GM12874 (cell line): Measurements from ENCODE around the gene CLDN19.

ENCODE experiments used
- CTCF ChIP-seq: IDR thresholded peaks from 2 replicates; pipeline ENCODE4 v1.5.1; 2011; ENCODE audit warnings: low read depth, mild to moderate bottlenecking, control low read depth, low read length, moderate library complexity; ENCODE audit not compliant: insufficient read depth

Gene CLDN19

GRCh38 chr1:42739753-42740700, at the start of gene CLDN19:
Gene CLDN19, minus strand, starts transcription at chr1:42740236. Its CDS starts 173 bp downstream, at chr1:42740063.
- TF ChIP-seq CTCF: no peak

GRCh38 chr1:42788021-42788420, 48.0 kb upstream of the CLDN19 start:
- no peak for TF ChIP-seq CTCF

- TF ChIP-seq CTCF: no peak
These were observed 46.1 kb upstream of the CLDN19 start for GRCh38 chr1:42786097-42786496.

- no peak for TF ChIP-seq CTCF
These were observed 45.1 kb upstream of the CLDN19 start, which contains the start of gene TMEM269 for GRCh38 chr1:42784946-42785693. Gene TMEM269, plus strand, starts transcription at chr1:42784991. Its CDS starts 4,903 bp downstream, at chr1:42789894.

- TF ChIP-seq CTCF: no peak
These were observed 44.5 kb upstream of the CLDN19 start for GRCh38 chr1:42784547-42784945.

- TF ChIP-seq CTCF: no peak
These were observed 43.1 kb upstream of the CLDN19 start for GRCh38 chr1:42783092-42783491.

- TF ChIP-seq CTCF: no peak
These were observed 40.1 kb upstream of the CLDN19 start for GRCh38 chr1:42780176-42780575.
